Uterus (tissue), 4 donors: ENCODE data around the gene HOXA3. TPM values are rescaled to one million over a fixed set of nuclear protein-coding genes. Genes with fewer than 3 reads are reported as not detected.
A peak's percentile ranks its signal among the peaks of the same experiment; 100 is the strongest.

Experiments used
- DNase-seq, 2 donors: peaks; one replicate each; pipeline ENCODE4 v3.0.0-alpha.2; 2019 to 2020
- H3K27ac ChIP-seq, 2 donors: fragments of 200-600 bp; sonication (generic); 1 replicate in 1 of 2; 2 replicates in 1 of 2; pipeline ENCODE4 v1.5.1; 2016 to 2018
- H3K27me3 ChIP-seq, 2 donors: fragments of 200-600 bp; sonication (generic); one replicate each; pipeline ENCODE4 v1.5.1; 2018 to 2019; ENCODE audit warnings: control low read depth in 1 of 2
- H3K36me3 ChIP-seq, 2 donors: fragments of 200-600 bp; sonication (generic); one replicate each; pipeline ENCODE4 v1.5.1; 2019; ENCODE audit warnings: control low read depth in 1 of 2
- H3K4me1 ChIP-seq, 2 donors: fragments of 200-600 bp; sonication (generic); one replicate each; pipeline ENCODE4 v1.5.1; 2018 to 2019; ENCODE audit warnings: control low read depth in 1 of 2
- H3K4me3 ChIP-seq, 2 donors: fragments of 200-600 bp; sonication (generic); 1 replicate in 1 of 2; 2 replicates in 1 of 2; pipeline ENCODE4 v1.5.1; 2018 to 2019; ENCODE audit warnings: mild to moderate bottlenecking in 1 of 2
- H3K9me3 ChIP-seq, 2 donors: fragments of 200-600 bp; sonication (generic); one replicate each; pipeline ENCODE4 v1.5.1; 2019; ENCODE audit warnings: control low read depth in 1 of 2
- POLR2A ChIP-seq, 2 donors: fragments of 450-650 bp; IDR thresholded peaks; one replicate each; pipeline ENCODE4 v1.6.1; 2016; ENCODE audit warnings: antibody characterized with exemption in 2 of 2, mild to moderate bottlenecking in 1 of 2, moderate library complexity in 1 of 2
- intact Hi-C: fragments of 100-400 bp; cut with DNase I; formaldehyde crosslinking; loops from one replicate; pipeline ENCODE4 v1.15.1; 2023; ENCODE audit warnings: low total_unique reads
- total RNA-seq, 4 donors: library from RNA; depleted of rRNA in 3 of 4; stranded (reverse); fragments of >200 nt in 3 of 4; gene quantifications; one replicate each; pipeline versions ENCODE4 v1.1.0 to v1.2.4, GENCODE V29; 2014 to 2023
- TF ChIP-seq, protein P1 (sequence below), 4 experiments: fragments of 200-600 bp in 2 of 4; fragments of 450-650 bp in 2 of 4; sonication (generic) in 2 of 4; IDR thresholded peaks; one replicate each; pipeline ENCODE4 v1.5.1; 2016 to 2019; ENCODE audit warnings: antibody characterized with exemption in 4 of 4, mild to moderate bottlenecking in 2 of 4, moderate library complexity in 1 of 4
- donor health status: DM: yes; HTN: yes; CAD: no.

Gene HOXA3
- total RNA-seq, 4 donors from 2014 or later = 1.0 to 34.5 (median 19.0) TPM

DNA sequence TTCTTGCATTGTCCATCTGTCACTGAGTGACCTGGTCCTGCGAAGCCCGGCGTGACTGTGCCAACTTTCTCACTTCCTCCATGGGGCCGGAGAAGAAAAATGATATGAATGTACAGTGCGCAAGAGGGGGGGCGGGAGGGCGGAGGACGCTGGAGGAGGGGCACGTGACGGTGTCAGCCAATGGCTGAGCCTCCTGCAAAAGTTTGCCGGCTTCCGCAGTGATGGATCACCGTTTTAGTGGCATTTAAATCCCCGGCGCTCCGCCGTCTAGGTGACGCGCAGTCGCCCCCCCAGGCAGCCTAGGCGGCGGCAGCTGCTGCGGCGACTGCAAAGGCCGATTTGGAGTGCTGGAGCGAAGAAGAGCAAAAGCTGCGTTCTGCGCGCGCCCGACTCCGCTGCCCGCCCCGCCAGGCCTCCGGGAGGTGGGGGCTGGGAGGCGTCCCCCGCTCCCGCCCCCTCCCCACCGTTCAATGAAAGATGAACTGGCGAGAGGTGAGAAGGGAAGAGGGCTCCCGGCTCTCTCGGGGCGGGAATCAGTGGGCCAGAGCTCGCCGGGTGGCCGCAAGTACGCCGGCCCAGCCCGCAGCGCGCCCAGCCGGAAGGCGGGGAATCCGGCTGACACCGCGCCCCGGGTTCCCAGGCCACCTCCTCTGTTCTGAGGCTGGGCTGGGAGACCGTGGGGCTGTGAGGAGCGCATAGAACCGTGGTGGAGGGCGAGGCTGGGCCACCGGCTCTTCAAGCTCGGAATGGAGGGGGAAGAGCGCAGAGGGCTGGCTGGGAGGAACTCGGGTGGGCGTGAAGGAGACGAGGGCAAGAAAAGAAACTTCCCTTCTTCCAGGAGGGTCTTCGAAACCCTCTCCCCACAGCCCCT, 56.3 kb downstream of the HOXA3 start, which contains the start of gene HOXA1:
TSS of gene HOXA1 (minus strand) at position 104 of the 871 bp plus-strand sequence. CDS start at position 16, 88 bp downstream.
- Histone ChIP-seq H3K4me3 (peak within 1 kb of the TSS; percentile 64 to 72), H3K36me3 (no peaks in the 10 kb centered on the region), H3K27me3 (no peaks in the 10 kb centered on the region), H3K4me1 (peaks cover 8 to 13% of the 10 kb centered on the region in 2 donors), H3K27ac (peak within 1 kb of the TSS; percentile 59 to 74), H3K9me3 (no peaks in the 10 kb centered on the region)
- peak; percentile 76 for DNase-seq
- intact Hi-C loops = loop anchor here (10.0 kb wide), 1 partner anchor 49 kb away; the partner anchor contains the start of genes HOXA5 and HOXA6
- TF ChIP-seq POLR2A (IDR thresholded peaks at IDR 0.05) = peak in 1 of 2 donors; percentile 50
- TF ChIP-seq, protein P1, sequence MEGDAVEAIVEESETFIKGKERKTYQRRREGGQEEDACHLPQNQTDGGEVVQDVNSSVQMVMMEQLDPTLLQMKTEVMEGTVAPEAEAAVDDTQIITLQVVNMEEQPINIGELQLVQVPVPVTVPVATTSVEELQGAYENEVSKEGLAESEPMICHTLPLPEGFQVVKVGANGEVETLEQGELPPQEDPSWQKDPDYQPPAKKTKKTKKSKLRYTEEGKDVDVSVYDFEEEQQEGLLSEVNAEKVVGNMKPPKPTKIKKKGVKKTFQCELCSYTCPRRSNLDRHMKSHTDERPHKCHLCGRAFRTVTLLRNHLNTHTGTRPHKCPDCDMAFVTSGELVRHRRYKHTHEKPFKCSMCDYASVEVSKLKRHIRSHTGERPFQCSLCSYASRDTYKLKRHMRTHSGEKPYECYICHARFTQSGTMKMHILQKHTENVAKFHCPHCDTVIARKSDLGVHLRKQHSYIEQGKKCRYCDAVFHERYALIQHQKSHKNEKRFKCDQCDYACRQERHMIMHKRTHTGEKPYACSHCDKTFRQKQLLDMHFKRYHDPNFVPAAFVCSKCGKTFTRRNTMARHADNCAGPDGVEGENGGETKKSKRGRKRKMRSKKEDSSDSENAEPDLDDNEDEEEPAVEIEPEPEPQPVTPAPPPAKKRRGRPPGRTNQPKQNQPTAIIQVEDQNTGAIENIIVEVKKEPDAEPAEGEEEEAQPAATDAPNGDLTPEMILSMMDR (IDR thresholded peaks at IDR 0.05) = no peak

DNA sequence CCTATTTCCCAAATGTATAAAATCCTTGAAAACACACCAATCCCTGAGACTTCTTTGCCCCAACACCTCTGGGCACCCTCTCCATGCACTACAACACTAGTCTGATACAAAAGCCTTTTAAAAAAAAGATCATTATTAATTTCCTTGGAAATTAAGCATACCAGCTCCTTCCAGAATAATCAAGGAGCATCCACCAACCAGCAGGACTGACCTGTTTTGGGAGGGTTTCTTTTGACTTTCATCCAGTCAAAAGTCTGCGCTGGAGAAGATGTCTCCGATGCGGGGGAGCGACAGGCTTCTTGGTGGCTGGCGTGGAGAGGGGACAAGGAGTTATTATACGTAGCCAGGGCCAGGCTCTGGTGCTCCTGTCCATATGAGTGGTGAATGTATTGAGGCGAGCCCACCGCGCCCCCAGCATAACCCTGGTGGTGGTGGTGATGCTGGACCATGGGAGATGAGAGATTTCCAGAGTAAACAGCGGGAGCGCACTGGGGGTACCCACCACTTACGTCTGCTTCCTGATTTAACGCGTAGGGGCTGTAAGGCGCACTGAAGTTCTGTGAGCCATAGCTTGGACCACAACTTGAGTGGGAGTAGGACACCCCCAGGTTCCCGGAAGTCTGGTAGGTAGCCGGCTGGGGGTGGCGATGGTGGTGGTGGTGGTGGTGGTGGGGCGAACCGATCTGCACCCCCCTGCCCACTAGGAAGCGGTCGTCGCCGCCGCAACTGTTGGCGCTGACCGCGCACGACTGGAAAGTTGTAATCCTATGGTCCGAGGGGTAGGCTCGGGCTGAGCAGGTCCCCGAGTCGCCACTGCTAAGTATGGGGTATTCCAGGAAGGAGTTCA, 57.1 kb downstream of the HOXA3 start:
- Histone ChIP-seq H3K36me3 (no peaks in the 10 kb centered on the region), H3K9me3 (no peaks in the 10 kb centered on the region), H3K27me3 (no peaks in the 10 kb centered on the region), H3K4me1 (peaks cover 8 to 13% of the 10 kb centered on the region in 2 donors), H3K4me3 (peak overlapping the region; percentile 64 to 72), H3K27ac (no peak overlapping the region)
- no peak for DNase-seq
- TF ChIP-seq, protein P1 (IDR thresholded peaks at IDR 0.05) = no peak
- no peak for TF ChIP-seq POLR2A (IDR thresholded peaks at IDR 0.05)
- intact Hi-C loops = loop anchor here (10.0 kb wide), 1 partner anchor 50 kb away; the partner anchor contains the start of genes HOXA5 and HOXA6

DNA sequence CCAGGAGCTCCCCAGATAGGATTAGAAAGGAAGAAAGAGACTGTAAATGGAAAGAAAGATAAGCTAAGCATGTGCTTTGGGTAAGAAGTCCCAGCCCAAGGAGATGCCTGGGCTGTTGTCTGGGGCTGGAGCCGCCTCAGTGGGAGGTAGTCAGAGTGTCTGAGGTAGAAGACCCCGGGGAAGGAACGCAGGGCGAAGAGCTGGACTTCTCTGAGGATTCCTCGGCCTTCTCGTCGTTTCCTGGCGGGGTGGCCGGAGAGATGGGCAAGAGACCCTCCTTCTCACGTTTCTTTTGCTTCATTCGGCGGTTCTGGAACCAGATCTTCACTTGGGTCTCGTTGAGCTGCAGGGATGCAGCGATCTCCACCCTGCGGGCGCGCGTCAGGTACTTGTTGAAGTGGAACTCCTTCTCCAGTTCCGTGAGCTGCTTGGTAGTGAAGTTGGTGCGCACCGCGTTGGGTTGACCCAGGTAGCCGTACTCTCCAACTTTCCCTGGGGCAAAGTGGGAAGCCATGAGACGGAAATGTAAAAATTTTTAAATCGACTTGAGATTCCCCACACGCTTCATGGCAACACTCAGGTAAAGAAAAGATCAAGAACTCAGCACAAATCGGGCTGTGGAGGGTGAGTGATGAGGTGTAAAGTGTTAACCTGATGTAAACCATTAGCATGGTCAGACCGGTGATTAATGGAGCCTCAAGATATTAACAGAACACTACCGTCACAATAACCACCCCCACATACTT, 57.9 kb downstream of the HOXA3 start:
- DNase-seq = no peak
- Histone ChIP-seq H3K27ac (no peak overlapping the region), H3K27me3 (peaks cover 0 to 4% of the 10 kb centered on the region in 2 donors), H3K9me3 (no peaks in the 10 kb centered on the region), H3K4me3 (no peak overlapping the region), H3K36me3 (no peaks in the 10 kb centered on the region), H3K4me1 (peaks cover 8 to 13% of the 10 kb centered on the region in 2 donors)
- TF ChIP-seq, protein P1 (IDR thresholded peaks at IDR 0.05) = no peak
- TF ChIP-seq POLR2A (IDR thresholded peaks at IDR 0.05) = no peak
- intact Hi-C loops = loop anchor here (10.0 kb wide), 1 partner anchor 50 kb away; the partner anchor contains the start of genes HOXA5 and HOXA6

DNA sequence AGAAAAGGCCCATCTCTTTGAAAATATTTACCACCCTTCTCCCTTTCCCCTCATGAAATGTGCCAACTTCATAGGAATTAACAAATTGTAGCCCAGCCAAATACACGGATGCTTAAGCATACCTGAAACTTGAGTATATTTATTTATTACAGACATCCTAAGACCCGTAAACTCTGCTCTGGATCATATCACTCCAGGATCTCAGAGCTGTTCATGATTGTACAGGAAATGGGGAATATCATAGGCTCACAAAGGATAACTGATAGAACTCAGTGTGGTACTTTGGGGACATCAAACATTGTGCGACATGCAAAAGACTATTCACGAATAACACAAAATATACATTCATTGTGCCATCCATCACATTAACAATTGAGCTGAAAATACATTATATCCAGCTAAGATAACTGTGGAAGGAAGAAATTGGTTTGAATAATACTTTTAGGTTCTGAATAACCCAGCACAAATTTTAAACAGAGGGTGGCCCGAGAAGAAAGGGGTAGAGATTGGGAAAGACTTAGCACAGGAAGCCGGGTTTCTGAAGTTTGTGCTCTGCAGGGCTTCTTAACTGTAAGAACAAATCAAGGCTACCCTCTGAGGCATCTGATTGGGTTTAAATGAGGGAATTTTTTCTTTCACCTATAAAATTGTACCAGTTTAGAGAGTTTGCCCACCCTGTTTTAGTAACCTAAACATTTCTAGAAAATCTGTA, 59.0 kb downstream of the HOXA3 start:
- peaks cover 2 to 11% of the 10 kb centered on the region in 2 donors for H3K27me3 ChIP-seq
- no peaks in the 10 kb centered on the region for H3K36me3 ChIP-seq
- no peak overlapping the region for H3K4me3 ChIP-seq
- intact Hi-C loops = loop anchor here (10.0 kb wide), 1 partner anchor 51 kb away; the partner anchor contains the start of genes HOXA5 and HOXA6
- no peak for DNase-seq
- TF ChIP-seq, protein P1 (IDR thresholded peaks at IDR 0.05) = no peak
- peaks cover 8 to 13% of the 10 kb centered on the region in 2 donors for H3K4me1 ChIP-seq
- no peak overlapping the region for H3K27ac ChIP-seq
- no peaks in the 10 kb centered on the region for H3K9me3 ChIP-seq
